HFFc6 (cell line): Measurements from ENCODE around the gene RTN4. TPM values are rescaled to one million over a fixed set of nuclear protein-coding genes. Genes with fewer than 3 reads are reported as not detected.
A peak's percentile ranks its signal among the peaks of the same experiment; 100 is the strongest.

Experiments used
- DNase-seq: peaks from one replicate; pipeline ENCODE4 v3.0.0-alpha.2; 2018
- H3K27ac Mint-ChIP-seq: 2 replicates; pipeline ENCODE4 v1.8.0; 2020; ENCODE audit warnings: mild to moderate bottlenecking, mixed read lengths
- H3K27me3 Mint-ChIP-seq: 2 replicates; pipeline ENCODE4 v1.8.0; 2021; ENCODE audit warnings: mild to moderate bottlenecking, moderate library complexity, mixed read lengths; ENCODE audit not compliant: insufficient read depth
- H3K36me3 Mint-ChIP-seq: 2 replicates; pipeline ENCODE4 v1.8.0; 2021; ENCODE audit warnings: low read depth, mixed read lengths
- H3K4me1 Mint-ChIP-seq: 2 replicates; pipeline ENCODE4 v1.8.0; 2020; ENCODE audit warnings: low read depth, mixed read lengths
- H3K4me3 Mint-ChIP-seq: 2 replicates; pipeline ENCODE4 v1.8.0; 2020; ENCODE audit warnings: mild to moderate bottlenecking, moderate library complexity, mixed read lengths
- H3K9me3 Mint-ChIP-seq: 2 replicates; pipeline ENCODE4 v1.8.0; 2020; ENCODE audit warnings: mild to moderate bottlenecking, mixed read lengths
- CTCF ChIP-seq: fragments of 200-600 bp; sonication (generic); IDR thresholded peaks from 2 replicates; pipeline ENCODE4 v1.5.0; 2021; ENCODE audit warnings: antibody characterized with exemption, mild to moderate bottlenecking
- total RNA-seq, 6 experiments: library from RNA; stranded (reverse); fragmentation: NEBNext Ultra II Directional; extraction: Animal tissue kit (Norgen Biotek cat#: 25700); gene quantifications; 2 replicates in 1 of 6; 3 replicates in 5 of 6; pipeline ENCODE4 v1.2.3, GENCODE V29; 2021

RTN4 gene
- total RNA-seq, 6 experiments from 2014 or later, result 820 to 1,001 (median 831) TPM

- no peak for DNase-seq
- no peak for TF ChIP-seq CTCF
- H3K9me3 Mint-ChIP-seq, result no peaks in the 10 kb centered on the region; the same call in 1 of the 2 replicates
- H3K27ac Mint-ChIP-seq, result no peak overlapping the region
- H3K4me3 Mint-ChIP-seq, result no peak overlapping the region; the same call in 1 of the 2 replicates
- peaks cover 89% of the 10 kb centered on the region for H3K36me3 Mint-ChIP-seq
- peaks cover 38% of the 10 kb centered on the region for H3K27me3 Mint-ChIP-seq
- peaks cover 89% of the 10 kb centered on the region for H3K4me1 Mint-ChIP-seq
Measured at GRCh38 chr2:54969940-54970338, 80.3 kb downstream of the RTN4 start.

GRCh38 chr2:54969295-54969939 is 80.8 kb downstream of the RTN4 start:
- Mint-ChIP-seq H3K36me3 (peaks cover 85% of the 10 kb centered on the region), H3K27me3 (peaks cover 39% of the 10 kb centered on the region), H3K4me1 (peaks cover 89% of the 10 kb centered on the region), H3K9me3 (no peaks in the 10 kb centered on the region; the same call in 1 of the 2 replicates), H3K27ac (no peak overlapping the region), H3K4me3 (no peak overlapping the region)
- DNase-seq, result no peak
- TF ChIP-seq CTCF, result no peak

GRCh38 chr2:54968561-54969218 is 81.6 kb downstream of the RTN4 start:
- no peak for DNase-seq
- peaks cover 39% of the 10 kb centered on the region for H3K27me3 Mint-ChIP-seq
- H3K9me3 Mint-ChIP-seq, result no peaks in the 10 kb centered on the region; the same call in 1 of the 2 replicates
- H3K36me3 Mint-ChIP-seq, result peaks cover 80% of the 10 kb centered on the region
- H3K27ac Mint-ChIP-seq, result peak overlapping the region; percentile 50
- peak overlapping the region; percentile 45; the same call in 1 of the 2 replicates for H3K4me3 Mint-ChIP-seq
- H3K4me1 Mint-ChIP-seq, result peaks cover 91% of the 10 kb centered on the region
- no peak for TF ChIP-seq CTCF

- peak overlapping the region; percentile 50 for H3K27ac Mint-ChIP-seq
- peaks cover 88% of the 10 kb centered on the region for H3K4me1 Mint-ChIP-seq
- peaks cover 42% of the 10 kb centered on the region for H3K27me3 Mint-ChIP-seq
- TF ChIP-seq CTCF, result no peak
- H3K9me3 Mint-ChIP-seq, result no peaks in the 10 kb centered on the region; the same call in 1 of the 2 replicates
- H3K36me3 Mint-ChIP-seq, result peaks cover 72% of the 10 kb centered on the region
- peak overlapping the region; percentile 45; the same call in 1 of the 2 replicates for H3K4me3 Mint-ChIP-seq
- DNase-seq, result no peak
Measured at GRCh38 chr2:54967759-54968365, 82.4 kb downstream of the RTN4 start.

- Mint-ChIP-seq H3K9me3 (no peaks in the 10 kb centered on the region; the same call in 1 of the 2 replicates), H3K36me3 (peaks cover 66% of the 10 kb centered on the region), H3K4me1 (peaks cover 88% of the 10 kb centered on the region), H3K27ac (peak overlapping the region; percentile 43), H3K4me3 (no peak overlapping the region), H3K27me3 (peaks cover 42% of the 10 kb centered on the region)
- DNase-seq, result no peak
- TF ChIP-seq CTCF, result no peak
Measured at GRCh38 chr2:54967269-54967668, 83.0 kb downstream of the RTN4 start.
